C4-2B (cell line): ENCODE results near the gene TSFM.

Experiments
- CTCF ChIP-seq: fragments of 450-650 bp; conservative IDR thresholded peaks from 2 replicates; pipeline ENCODE4 v1.5.1; 2017; ENCODE audit warnings: mild to moderate bottlenecking
- ZFX ChIP-seq: fragments of 450-650 bp; IDR thresholded peaks from 2 replicates; pipeline ENCODE4 v1.6.1; 2017

DNA sequence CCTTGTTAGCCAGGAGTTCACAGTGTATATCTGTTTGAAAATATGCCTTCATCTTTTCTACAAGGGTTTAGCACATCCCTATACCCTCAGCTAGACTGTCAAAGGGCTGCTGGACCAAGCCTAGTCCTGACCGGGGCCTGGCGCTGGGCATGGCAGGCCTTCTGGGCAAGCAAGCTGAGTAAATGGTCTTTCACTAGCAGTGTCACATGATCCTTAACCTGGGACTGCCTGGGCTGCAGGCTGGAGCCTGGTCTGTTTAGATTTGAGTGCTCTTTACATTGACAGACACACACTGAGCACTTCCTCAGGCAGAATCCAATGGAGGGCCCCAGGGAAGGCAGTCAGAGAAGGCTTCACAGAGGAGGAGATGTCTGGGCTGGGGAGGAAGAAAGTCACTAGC is 42.9 kb downstream of the TSFM start:
- TF ChIP-seq CTCF (no peak), ZFX (no peak)
